Measurements from ENCODE around the gene EEFSEC. TPM values are rescaled to one million over a fixed set of nuclear protein-coding genes. Genes with fewer than 3 reads are reported as not detected.

The EEFSEC gene
- total RNA-seq, 1 experiment from 2014 or later: 15.4 TPM

DNA sequence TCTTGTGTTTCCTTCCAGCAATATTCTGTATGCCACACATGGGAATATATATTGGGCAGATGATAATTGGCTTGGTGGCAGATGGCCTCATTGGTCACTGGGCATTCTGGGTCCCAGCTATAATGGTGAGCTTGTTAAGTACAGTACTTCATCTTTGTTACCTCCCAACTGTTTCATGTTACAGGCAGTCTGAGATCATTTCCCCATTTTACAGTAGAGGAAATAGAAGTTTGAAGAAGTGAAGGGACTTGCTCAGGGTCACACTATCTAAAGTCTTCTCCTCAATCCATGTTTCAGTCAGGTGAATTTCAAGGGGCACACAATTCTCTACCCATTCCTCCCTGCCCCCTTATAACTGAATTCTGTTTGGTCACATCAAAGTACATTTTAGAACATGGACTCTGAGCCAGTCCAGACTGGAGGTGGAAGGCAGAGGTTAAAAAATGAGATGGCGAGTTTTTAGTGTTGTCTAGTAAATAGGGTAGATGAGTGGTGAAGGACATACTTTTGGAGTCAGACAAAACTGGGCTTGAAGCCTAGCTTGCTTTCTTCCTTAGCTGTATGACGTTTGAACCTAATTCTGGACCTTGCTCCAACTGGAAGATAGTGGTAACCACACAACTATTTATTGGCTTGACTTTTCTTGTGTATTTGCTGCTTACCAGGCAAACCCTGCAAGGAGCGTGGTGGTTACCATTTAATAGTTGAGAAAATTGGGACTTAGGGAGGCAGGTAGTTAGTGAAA is 2.5 kb downstream of the EEFSEC start:
- CTCF ChIA-PET: no interaction called here
- H3K4me3 ChIP-seq (ENCODE audit: low read depth in 2 of 2, low read length in 2 of 2): no peak overlapping the region
- DNase-seq (ENCODE audit: low read depth, low spot score) (no peak), ATAC-seq (no peak)
- no peaks in the 10 kb centered on the region for H3K36me3 ChIP-seq (ENCODE audit: control insufficient read depth, insufficient read depth, low read length)
- no peaks in the 10 kb centered on the region for H3K4me1 ChIP-seq (ENCODE audit: control insufficient read depth, insufficient read depth, low read length)
- intact Hi-C loops (cut with micrococcal nuclease; ENCODE audit: unreplicated experiment) (no loop called here), in situ Hi-C loops (cut with HindIII; ENCODE audit: low pct_unique_long_range_greater_than_20kb, low sequenced_read_pairs) (no loop called here)
- TF ChIP-seq, protein P1, sequence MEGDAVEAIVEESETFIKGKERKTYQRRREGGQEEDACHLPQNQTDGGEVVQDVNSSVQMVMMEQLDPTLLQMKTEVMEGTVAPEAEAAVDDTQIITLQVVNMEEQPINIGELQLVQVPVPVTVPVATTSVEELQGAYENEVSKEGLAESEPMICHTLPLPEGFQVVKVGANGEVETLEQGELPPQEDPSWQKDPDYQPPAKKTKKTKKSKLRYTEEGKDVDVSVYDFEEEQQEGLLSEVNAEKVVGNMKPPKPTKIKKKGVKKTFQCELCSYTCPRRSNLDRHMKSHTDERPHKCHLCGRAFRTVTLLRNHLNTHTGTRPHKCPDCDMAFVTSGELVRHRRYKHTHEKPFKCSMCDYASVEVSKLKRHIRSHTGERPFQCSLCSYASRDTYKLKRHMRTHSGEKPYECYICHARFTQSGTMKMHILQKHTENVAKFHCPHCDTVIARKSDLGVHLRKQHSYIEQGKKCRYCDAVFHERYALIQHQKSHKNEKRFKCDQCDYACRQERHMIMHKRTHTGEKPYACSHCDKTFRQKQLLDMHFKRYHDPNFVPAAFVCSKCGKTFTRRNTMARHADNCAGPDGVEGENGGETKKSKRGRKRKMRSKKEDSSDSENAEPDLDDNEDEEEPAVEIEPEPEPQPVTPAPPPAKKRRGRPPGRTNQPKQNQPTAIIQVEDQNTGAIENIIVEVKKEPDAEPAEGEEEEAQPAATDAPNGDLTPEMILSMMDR (IDR thresholded peaks at IDR 0.05): no peak
- TF ChIP-seq POLR2AphosphoS5 (IDR thresholded peaks at IDR 0.05; ENCODE audit: low read depth, low read length): no peak
- TF ChIP-seq TCF7L2 (IDR thresholded peaks at IDR 0.05; ENCODE audit: low read depth, low read length): no peak
- no peak for TF ChIP-seq SIN3A (IDR thresholded peaks at IDR 0.05; ENCODE audit: borderline replicate concordance, insufficient read depth, low read depth, low read length)
- TF ChIP-seq, protein P2, sequence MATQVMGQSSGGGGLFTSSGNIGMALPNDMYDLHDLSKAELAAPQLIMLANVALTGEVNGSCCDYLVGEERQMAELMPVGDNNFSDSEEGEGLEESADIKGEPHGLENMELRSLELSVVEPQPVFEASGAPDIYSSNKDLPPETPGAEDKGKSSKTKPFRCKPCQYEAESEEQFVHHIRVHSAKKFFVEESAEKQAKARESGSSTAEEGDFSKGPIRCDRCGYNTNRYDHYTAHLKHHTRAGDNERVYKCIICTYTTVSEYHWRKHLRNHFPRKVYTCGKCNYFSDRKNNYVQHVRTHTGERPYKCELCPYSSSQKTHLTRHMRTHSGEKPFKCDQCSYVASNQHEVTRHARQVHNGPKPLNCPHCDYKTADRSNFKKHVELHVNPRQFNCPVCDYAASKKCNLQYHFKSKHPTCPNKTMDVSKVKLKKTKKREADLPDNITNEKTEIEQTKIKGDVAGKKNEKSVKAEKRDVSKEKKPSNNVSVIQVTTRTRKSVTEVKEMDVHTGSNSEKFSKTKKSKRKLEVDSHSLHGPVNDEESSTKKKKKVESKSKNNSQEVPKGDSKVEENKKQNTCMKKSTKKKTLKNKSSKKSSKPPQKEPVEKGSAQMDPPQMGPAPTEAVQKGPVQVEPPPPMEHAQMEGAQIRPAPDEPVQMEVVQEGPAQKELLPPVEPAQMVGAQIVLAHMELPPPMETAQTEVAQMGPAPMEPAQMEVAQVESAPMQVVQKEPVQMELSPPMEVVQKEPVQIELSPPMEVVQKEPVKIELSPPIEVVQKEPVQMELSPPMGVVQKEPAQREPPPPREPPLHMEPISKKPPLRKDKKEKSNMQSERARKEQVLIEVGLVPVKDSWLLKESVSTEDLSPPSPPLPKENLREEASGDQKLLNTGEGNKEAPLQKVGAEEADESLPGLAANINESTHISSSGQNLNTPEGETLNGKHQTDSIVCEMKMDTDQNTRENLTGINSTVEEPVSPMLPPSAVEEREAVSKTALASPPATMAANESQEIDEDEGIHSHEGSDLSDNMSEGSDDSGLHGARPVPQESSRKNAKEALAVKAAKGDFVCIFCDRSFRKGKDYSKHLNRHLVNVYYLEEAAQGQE (IDR thresholded peaks at IDR 0.05; ENCODE audit: insufficient read depth in 1 of 2, low read depth in 2 of 2, low read length in 1 of 2): no peak
- H3K9me3 ChIP-seq (ENCODE audit: control insufficient read depth, insufficient read depth, low read depth, low read length): no peaks in the 10 kb centered on the region
- BruUV-seq (replicated peaks): no TSS peak
- POLR2A ChIA-PET: no interaction called here
- H3K27ac ChIP-seq (ENCODE audit: low read length): no peak overlapping the region
- H3K27me3 ChIP-seq (ENCODE audit: control insufficient read depth, insufficient read depth, low read length): no peaks in the 10 kb centered on the region

DNA sequence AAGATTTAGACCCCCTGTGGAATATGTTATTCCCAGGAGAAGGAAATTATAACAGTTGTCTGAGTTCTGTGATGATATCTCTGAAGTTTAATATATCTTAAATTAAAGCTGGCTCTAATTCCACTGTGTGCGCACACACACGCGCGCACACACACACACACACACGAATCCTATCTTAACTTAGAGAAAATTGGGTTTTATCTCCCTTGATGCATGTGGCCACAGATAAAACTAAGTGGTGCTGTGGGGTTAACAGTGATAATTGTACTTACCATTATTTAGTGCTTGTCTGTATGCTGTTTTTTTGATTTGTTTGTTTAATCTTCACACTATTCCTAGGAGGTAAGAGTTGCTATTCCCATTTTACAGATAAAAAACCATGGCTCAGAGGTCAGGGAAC is 7.4 kb downstream of the EEFSEC start:
- H3K4me1 ChIP-seq (ENCODE audit: control insufficient read depth, insufficient read depth, low read length): no peaks in the 10 kb centered on the region
- no peaks in the 10 kb centered on the region for H3K27me3 ChIP-seq (ENCODE audit: control insufficient read depth, insufficient read depth, low read length)
- in situ Hi-C loops (cut with HindIII; ENCODE audit: low pct_unique_long_range_greater_than_20kb, low sequenced_read_pairs) (no loop called here), intact Hi-C loops (cut with micrococcal nuclease; ENCODE audit: unreplicated experiment) (no loop called here)
- ATAC-seq (no peak), DNase-seq (ENCODE audit: low read depth, low spot score) (no peak)
- no peaks in the 10 kb centered on the region for H3K9me3 ChIP-seq (ENCODE audit: control insufficient read depth, insufficient read depth, low read depth, low read length)
- no peak overlapping the region for H3K27ac ChIP-seq (ENCODE audit: low read length)
- no peak overlapping the region for H3K4me3 ChIP-seq (ENCODE audit: low read depth in 2 of 2, low read length in 2 of 2)
- H3K36me3 ChIP-seq (ENCODE audit: control insufficient read depth, insufficient read depth, low read length): no peaks in the 10 kb centered on the region
- ChIA-PET POLR2A (no interaction called here), CTCF (no interaction called here)
- no TSS peak for BruUV-seq (replicated peaks)
- TF ChIP-seq, protein P1 (IDR thresholded peaks at IDR 0.05): no peak
- TF ChIP-seq SIN3A (IDR thresholded peaks at IDR 0.05; ENCODE audit: borderline replicate concordance, insufficient read depth, low read depth, low read length) (no peak), POLR2AphosphoS5 (IDR thresholded peaks at IDR 0.05; ENCODE audit: low read depth, low read length) (no peak), TCF7L2 (IDR thresholded peaks at IDR 0.05; ENCODE audit: low read depth, low read length) (no peak)
- TF ChIP-seq, protein P2 (IDR thresholded peaks at IDR 0.05; ENCODE audit: insufficient read depth in 1 of 2, low read depth in 2 of 2, low read length in 1 of 2): no peak

All from Panc1 (cell line).